ENCODE measurements around the gene NHERF1.

Gene NHERF1

DNA sequence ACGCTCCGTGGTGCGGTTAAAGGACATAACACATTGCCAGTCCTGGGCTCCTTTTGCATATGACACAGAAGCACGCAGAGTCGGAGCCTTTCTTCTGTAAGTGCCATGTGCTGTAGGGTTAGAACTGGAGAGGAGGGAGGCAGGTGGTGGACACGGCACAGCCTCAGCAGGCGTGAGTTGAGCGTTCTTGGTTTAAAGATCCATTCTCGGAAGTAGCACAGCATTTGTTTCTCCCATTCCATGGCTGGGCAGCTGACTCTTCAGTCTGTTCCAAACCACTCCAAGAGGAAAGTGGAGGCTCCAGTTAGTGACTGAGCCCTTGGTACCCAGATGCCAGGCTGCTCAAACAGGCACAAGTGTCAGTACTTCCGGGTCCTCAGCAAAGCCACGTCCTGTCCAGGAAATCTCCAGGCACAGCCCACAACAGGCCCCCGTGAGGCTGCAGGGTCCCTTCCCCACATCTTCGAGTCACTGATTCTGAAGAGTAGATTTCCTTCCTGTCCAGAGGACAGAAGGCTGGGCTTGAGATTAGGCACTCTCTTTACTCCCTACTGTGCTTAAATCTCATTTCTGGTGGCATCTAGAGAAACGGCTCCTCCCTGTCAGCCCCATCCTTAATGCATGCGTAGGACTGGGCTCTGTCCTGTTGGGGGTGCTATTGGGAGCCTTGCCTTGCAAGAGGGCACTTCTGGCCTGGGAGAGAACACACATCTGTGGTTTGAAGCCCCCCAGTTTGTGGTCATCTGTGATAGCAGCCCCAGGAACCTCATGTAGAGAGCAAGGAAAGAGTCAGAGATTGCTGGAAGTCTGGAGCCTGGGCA, 67.3 kb downstream of the NHERF1 start:
- no peak overlapping the region for H3K4me3 ChIP-seq (ENCODE audit: low read length)
- DNase-seq (ENCODE audit: low read depth, low spot score) = no peak

DNA sequence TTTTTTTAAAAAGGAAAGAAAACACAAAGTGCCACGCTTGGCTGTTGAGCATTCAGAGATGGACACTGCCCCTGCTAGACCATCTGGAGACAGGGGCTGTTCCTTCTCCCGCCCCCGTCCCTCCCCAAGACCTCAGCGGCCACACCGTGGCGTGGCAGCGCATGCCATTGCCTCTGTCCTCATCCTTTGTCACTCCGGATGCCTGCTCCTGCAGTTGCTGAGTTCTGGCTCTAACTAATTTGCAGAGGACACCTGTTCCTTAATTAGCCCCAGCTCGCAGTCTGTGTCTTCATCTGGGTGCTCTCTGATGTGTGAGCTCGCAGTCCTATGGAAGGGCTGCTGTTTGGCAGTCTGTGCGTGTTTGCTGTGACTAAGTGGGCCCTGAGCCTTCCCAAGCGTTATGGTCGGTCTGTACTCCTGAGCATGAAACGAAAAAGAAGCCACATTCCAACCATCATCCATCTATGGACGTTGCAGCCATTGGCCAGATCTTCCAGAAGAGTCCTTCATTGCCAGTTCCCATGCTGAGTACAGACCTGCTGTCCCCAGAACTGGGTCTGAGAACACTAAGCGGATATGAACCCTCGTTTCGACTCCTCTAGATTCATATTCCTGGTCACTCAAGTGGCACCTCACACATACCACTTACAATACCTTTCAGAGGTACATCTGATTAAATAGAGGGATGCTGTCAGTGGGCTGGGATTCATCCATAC, 68.6 kb downstream of the NHERF1 start:
- no peak for DNase-seq (ENCODE audit: low read depth, low spot score)
- no peak overlapping the region for H3K4me3 ChIP-seq (ENCODE audit: low read length)

DNA sequence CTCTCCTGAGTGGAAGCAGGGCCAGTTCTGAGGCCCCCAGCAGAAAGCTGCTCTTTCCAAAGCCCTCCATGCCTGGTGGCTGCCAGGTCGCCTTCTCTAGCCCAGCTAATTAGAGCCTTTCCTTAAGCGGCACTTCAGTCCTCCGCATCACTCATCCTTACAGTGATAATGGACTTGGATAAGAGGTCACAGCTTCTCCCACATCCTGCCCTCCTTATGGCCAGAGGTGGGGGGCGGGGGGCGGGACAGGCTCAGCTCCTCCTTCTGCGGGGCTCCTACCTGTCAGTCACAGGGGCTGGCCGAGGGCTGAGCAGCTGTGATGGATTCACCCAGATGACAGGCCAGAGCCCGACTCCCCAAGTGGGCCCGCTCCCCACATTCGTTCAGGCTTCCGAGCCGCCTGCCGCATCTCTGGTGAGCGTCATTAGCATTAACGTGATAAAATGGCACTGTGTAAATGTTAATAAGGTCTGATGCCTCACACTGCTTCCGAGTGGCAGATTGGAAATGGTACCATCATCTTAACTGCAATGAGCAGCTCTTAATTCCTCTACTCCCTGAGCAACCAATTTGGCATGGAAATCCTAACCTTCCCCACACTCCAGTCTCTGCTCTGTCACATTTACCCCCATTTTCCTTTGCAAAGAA, 70.0 kb downstream of the NHERF1 start:
- no peak for DNase-seq (ENCODE audit: low read depth, low spot score)

More for the DNA sequence above, 70.0 kb downstream of the NHERF1 start:
- H3K4me3 ChIP-seq (ENCODE audit: low read length) = no peak overlapping the region

All from Jurkat, Clone E6-1 (cell line).